ENCODE measurements around the gene C10orf71.

The C10orf71 gene

GRCh38 chr10:49260644-49261296 is 38.2 kb upstream of the C10orf71 start:
- Histone ChIP-seq H4K20me1 (ENCODE audit: insufficient read depth, low read length) (no peaks in the 10 kb centered on the region), H3K9me3 (ENCODE audit: insufficient read depth, low read length, severe bottlenecking) (no peaks in the 10 kb centered on the region), H3K9ac (ENCODE audit: low read depth, low read length) (no peak overlapping the region), H3K4me2 (ENCODE audit: insufficient read depth, low read length) (no peak overlapping the region), H3K4me3 (ENCODE audit: low read depth in 1 of 2, low read length in 2 of 2) (no peak overlapping the region), H3K27ac (ENCODE audit: low read length) (no peak overlapping the region), H3K27me3 (ENCODE audit: insufficient read depth, low read length, poor library complexity) (no peaks in the 10 kb centered on the region), H2AFZ (ENCODE audit: low read depth, low read length) (no peak overlapping the region), H3K79me2 (ENCODE audit: insufficient read depth, low read length) (no peaks in the 10 kb centered on the region), H3K36me3 (ENCODE audit: insufficient read depth, low read length) (no peaks in the 10 kb centered on the region), H3K4me1 (ENCODE audit: insufficient read depth, low read length) (no peaks in the 10 kb centered on the region)
- TF ChIP-seq, protein P1, sequence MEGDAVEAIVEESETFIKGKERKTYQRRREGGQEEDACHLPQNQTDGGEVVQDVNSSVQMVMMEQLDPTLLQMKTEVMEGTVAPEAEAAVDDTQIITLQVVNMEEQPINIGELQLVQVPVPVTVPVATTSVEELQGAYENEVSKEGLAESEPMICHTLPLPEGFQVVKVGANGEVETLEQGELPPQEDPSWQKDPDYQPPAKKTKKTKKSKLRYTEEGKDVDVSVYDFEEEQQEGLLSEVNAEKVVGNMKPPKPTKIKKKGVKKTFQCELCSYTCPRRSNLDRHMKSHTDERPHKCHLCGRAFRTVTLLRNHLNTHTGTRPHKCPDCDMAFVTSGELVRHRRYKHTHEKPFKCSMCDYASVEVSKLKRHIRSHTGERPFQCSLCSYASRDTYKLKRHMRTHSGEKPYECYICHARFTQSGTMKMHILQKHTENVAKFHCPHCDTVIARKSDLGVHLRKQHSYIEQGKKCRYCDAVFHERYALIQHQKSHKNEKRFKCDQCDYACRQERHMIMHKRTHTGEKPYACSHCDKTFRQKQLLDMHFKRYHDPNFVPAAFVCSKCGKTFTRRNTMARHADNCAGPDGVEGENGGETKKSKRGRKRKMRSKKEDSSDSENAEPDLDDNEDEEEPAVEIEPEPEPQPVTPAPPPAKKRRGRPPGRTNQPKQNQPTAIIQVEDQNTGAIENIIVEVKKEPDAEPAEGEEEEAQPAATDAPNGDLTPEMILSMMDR (IDR thresholded peaks at IDR 0.05; ENCODE audit: borderline replicate concordance, extremely low read depth, low read length, poor library complexity, severe bottlenecking) = no peak
- TF ChIP-seq EZH2 (IDR thresholded peaks at IDR 0.05; ENCODE audit: borderline replicate concordance, low read depth, low read length, severe bottlenecking) = no peak
- DNase-seq = no peak
- no peak for ATAC-seq (ENCODE audit: insufficient read depth, low read depth)

DNA sequence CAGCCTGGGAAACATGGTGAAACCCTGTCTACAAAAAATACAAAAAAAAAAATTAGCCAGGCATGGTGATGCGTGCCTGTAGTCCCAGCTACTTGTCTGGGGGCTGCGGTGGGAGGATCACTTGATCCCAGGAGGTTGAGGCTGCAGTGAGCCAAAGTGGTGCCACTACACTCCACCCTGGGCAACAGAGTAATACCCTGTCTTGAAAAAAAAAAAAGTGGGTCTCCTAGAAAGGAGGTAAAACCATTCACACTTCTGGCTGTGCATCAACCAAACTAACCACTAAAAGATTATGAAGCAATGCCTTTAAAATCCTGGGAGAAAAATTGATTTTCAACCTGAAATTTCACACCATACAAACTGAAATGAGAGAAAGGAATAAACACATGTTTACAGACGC is 35.4 kb upstream of the C10orf71 start:
- Histone ChIP-seq H2AFZ (ENCODE audit: low read depth, low read length) (no peak overlapping the region), H3K4me2 (ENCODE audit: insufficient read depth, low read length) (no peak overlapping the region), H4K20me1 (ENCODE audit: insufficient read depth, low read length) (no peaks in the 10 kb centered on the region), H3K4me3 (ENCODE audit: low read depth in 1 of 2, low read length in 2 of 2) (no peak overlapping the region), H3K79me2 (ENCODE audit: insufficient read depth, low read length) (no peaks in the 10 kb centered on the region), H3K9ac (ENCODE audit: low read depth, low read length) (no peak overlapping the region), H3K27me3 (ENCODE audit: insufficient read depth, low read length, poor library complexity) (no peaks in the 10 kb centered on the region), H3K27ac (ENCODE audit: low read length) (no peak overlapping the region), H3K9me3 (ENCODE audit: insufficient read depth, low read length, severe bottlenecking) (no peaks in the 10 kb centered on the region), H3K4me1 (ENCODE audit: insufficient read depth, low read length) (no peaks in the 10 kb centered on the region), H3K36me3 (ENCODE audit: insufficient read depth, low read length) (no peaks in the 10 kb centered on the region)
- TF ChIP-seq, protein P1 (IDR thresholded peaks at IDR 0.05; ENCODE audit: borderline replicate concordance, extremely low read depth, low read length, poor library complexity, severe bottlenecking) = no peak
- TF ChIP-seq EZH2 (IDR thresholded peaks at IDR 0.05; ENCODE audit: borderline replicate concordance, low read depth, low read length, severe bottlenecking) = no peak
- DNase-seq (no peak), ATAC-seq (ENCODE audit: insufficient read depth, low read depth) (no peak)

DNA sequence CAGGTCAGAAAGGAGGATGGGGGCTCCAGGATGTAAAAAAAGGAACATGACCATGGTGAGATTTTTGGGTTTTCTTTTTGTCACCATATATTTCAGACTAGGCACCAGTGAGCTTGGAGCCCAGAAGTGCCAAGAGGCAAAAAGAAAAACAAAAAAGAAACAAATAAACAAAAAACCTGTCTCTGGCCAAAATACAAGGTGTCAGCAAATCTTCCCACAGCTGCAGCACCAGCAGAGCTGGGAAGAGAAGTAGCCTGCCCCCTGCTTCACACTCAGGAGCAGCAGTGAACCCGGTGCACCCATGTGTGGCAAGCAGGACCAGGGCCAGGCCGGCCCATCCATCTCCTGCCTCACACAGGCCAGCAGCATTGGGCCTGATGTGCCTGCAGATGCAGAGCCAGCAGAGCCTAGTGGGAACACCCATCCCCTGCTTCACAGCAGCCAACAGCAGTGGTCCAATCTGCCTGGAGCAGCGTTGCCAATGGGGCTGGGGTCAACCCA is 34.7 kb upstream of the C10orf71 start:
- no peak for TF ChIP-seq EZH2 (IDR thresholded peaks at IDR 0.05; ENCODE audit: borderline replicate concordance, low read depth, low read length, severe bottlenecking)
- TF ChIP-seq, protein P1 (IDR thresholded peaks at IDR 0.05; ENCODE audit: borderline replicate concordance, extremely low read depth, low read length, poor library complexity, severe bottlenecking) = no peak
- no peak overlapping the region for H2AFZ ChIP-seq (ENCODE audit: low read depth, low read length)
- no peaks in the 10 kb centered on the region for H3K27me3 ChIP-seq (ENCODE audit: insufficient read depth, low read length, poor library complexity)
- ATAC-seq (ENCODE audit: insufficient read depth, low read depth) (no peak), DNase-seq (no peak)
- no peaks in the 10 kb centered on the region for H3K4me1 ChIP-seq (ENCODE audit: insufficient read depth, low read length)
- H3K4me3 ChIP-seq (ENCODE audit: low read depth in 1 of 2, low read length in 2 of 2) = no peak overlapping the region
- no peaks in the 10 kb centered on the region for H4K20me1 ChIP-seq (ENCODE audit: insufficient read depth, low read length)
- H3K79me2 ChIP-seq (ENCODE audit: insufficient read depth, low read length) = no peaks in the 10 kb centered on the region
- no peaks in the 10 kb centered on the region for H3K9me3 ChIP-seq (ENCODE audit: insufficient read depth, low read length, severe bottlenecking)
- no peak overlapping the region for H3K4me2 ChIP-seq (ENCODE audit: insufficient read depth, low read length)
- H3K36me3 ChIP-seq (ENCODE audit: insufficient read depth, low read length) = no peaks in the 10 kb centered on the region
- H3K27ac ChIP-seq (ENCODE audit: low read length) = no peak overlapping the region
- H3K9ac ChIP-seq (ENCODE audit: low read depth, low read length) = no peak overlapping the region
